ENCODE measurements around the gene CCNB1IP1. TPM values are rescaled to one million over a fixed set of nuclear protein-coding genes. Genes with fewer than 3 reads are reported as not detected.
"Not testable (repeated sequence)": the region's sequence is repeated elsewhere in the genome, so short reads cannot be mapped to it uniquely, and the experiment has no call there.

The CCNB1IP1 gene
- total RNA-seq, 1 experiment from 2014 or later = 51.8 TPM

DNA sequence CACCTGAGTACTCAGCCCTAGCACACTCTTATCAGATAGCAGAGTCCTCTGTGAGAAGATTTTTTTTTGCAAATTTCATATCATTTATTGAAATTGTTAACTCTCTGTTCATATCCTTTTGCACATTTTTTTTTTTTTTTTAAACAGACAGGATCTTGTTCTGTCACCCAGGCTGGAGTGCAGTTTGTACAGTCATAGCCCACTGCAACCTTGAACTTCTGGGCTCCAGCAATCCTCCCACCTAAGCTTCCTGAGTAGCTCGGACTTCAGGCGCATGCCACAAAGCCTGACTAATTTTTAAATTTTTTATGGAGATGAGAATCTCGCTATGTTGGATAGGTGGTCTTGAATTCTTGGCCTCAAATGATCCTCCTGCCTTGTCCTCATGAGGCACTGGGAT, 14.7 kb upstream of the CCNB1IP1 start:
- Histone ChIP-seq H3K27me3 (replicated peaks) (no peaks in the 10 kb centered on the region), H3K27ac (no peak overlapping the region), H3K4me3 (no peak overlapping the region), H3K4me1 (replicated peaks) (peaks cover 5% of the 10 kb centered on the region; the same call in 1 of the 2 replicates), H3K9me3 (replicated peaks) (no peaks in the 10 kb centered on the region), H3K36me3 (peaks cover 59% of the 10 kb centered on the region)
- no peak for DNase-seq (ENCODE audit: low read depth in 1 of 2, low spot score in 2 of 2)

DNA sequence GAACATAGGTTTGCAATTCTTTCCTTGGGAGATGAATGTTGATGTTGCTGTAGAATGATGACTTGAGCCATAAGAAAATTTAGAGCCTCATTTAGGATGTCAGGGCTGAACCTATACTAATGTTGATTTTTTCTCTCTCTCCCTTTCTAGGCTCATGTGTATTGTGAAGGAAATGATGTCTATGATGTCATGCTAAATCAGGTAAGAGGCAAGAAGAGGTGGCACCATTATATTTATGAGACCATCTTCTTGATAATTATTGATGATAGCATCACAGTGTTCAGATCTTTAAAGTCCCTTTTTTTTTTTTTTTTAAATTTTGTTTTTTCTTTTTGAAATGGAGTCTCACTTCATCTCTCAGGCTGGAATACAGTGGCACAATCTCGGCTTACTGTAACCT, 13.6 kb upstream of the CCNB1IP1 start:
- Histone ChIP-seq H3K9me3 (replicated peaks) (no peaks in the 10 kb centered on the region), H3K36me3 (peaks cover 49% of the 10 kb centered on the region), H3K27ac (no peak overlapping the region), H3K4me3 (no peak overlapping the region), H3K4me1 (replicated peaks) (peaks cover 5% of the 10 kb centered on the region; the same call in 1 of the 2 replicates), H3K27me3 (replicated peaks) (no peaks in the 10 kb centered on the region)
- DNase-seq (ENCODE audit: low read depth in 1 of 2, low spot score in 2 of 2) = no peak

DNA sequence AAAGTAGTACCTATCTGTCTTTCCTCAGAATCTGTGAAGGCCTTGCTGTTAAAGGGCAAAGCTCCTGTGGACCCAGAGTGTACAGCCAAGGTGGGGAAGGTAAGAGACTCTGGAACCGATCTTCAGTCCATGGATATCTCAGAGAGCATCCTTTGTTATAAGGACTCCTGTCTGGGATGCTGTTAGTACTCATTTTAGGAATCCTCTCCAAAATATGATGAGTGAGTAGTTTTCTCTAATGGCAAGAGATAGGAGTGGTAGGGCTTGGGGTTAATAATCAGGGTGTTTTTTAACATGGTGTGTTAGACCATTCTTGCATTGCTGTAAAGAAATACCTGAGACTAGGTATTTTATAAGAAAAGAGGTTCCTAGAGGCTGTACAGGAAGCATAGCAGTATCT, 12.3 kb upstream of the CCNB1IP1 start:
- Histone ChIP-seq H3K4me1 (replicated peaks) (no peaks in the 10 kb centered on the region), H3K9me3 (replicated peaks) (no peaks in the 10 kb centered on the region), H3K27ac (no peak overlapping the region), H3K27me3 (replicated peaks) (no peaks in the 10 kb centered on the region), H3K4me3 (no peak overlapping the region), H3K36me3 (peaks cover 37% of the 10 kb centered on the region)
- DNase-seq (ENCODE audit: low read depth in 1 of 2, low spot score in 2 of 2) = no peak

DNA sequence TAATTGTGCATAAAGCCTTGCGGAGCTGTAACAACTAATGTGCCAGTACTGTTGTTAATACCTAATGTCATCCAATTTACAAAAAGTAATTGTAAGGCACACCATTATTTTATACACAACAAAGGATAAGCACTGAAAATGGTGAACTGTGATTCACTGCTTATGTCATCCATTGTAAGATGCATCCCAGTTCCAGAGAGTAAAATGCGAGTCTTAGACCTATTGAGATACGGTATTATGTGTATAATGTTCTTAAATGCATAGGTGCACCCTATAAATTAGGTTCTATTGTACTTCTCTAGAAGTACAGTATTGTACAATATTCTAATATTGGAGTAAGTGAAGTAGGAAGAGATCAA, 10.8 kb upstream of the CCNB1IP1 start:
- Histone ChIP-seq H3K27me3 (replicated peaks) (no peaks in the 10 kb centered on the region), H3K4me3 (peak overlapping the region; percentile 53), H3K4me1 (replicated peaks) (no peaks in the 10 kb centered on the region), H3K27ac (peak overlapping the region; percentile 82), H3K36me3 (peaks cover 30% of the 10 kb centered on the region), H3K9me3 (replicated peaks) (no peaks in the 10 kb centered on the region)
- no peak for DNase-seq (ENCODE audit: low read depth in 1 of 2, low spot score in 2 of 2)

DNA sequence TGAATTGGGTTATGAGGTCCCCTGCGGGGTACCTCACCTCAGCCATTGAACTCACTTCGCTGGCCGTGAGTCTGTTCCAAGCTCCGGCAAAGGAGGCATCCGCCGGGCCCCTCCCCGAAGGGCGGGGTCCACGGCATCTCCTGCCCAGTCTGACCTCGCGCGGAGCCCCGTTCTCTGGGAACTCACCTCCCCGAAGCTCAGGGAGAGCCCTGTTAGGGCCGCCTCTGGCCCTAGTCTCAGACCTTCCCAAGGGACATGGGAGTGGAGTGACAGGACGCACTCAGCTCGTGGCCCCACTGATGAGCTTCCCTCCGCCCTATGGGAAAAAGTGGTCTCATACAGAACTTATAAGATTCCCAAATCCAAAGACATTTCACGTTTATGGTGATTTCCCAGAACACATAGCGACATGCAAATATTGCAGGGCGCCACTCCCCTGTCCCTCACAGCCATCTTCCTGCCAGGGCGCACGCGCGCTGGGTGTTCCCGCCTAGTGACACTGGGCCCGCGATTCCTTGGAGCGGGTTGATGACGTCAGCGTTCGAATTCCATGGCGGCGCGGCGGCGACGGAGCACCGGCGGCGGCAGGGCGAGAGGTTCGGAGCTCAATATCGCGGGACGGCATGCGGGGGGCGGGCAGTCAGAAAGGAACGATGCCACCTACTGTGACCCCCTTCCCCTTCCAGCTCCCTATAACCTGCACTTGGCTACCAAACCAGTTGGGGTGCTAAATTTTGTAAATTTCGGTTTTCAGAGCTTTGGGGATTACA, 10.2 kb upstream of the CCNB1IP1 start, which contains the start of gene PARP2:
TSS of gene PARP2 (plus strand) at position 544 of the 770 bp plus-strand sequence. CDS start at position 551, 7 bp downstream.
- Histone ChIP-seq H3K4me3 (peak within 1 kb of the TSS; percentile 53), H3K27ac (peak within 1 kb of the TSS; percentile 84), H3K27me3 (replicated peaks) (no peaks in the 10 kb centered on the region), H3K36me3 (peaks cover 25% of the 10 kb centered on the region), H3K4me1 (replicated peaks) (no peaks in the 10 kb centered on the region), H3K9me3 (replicated peaks) (no peaks in the 10 kb centered on the region)
- DNase-seq (ENCODE audit: low read depth in 1 of 2, low spot score in 2 of 2) = peak; percentile 99 to 100

DNA sequence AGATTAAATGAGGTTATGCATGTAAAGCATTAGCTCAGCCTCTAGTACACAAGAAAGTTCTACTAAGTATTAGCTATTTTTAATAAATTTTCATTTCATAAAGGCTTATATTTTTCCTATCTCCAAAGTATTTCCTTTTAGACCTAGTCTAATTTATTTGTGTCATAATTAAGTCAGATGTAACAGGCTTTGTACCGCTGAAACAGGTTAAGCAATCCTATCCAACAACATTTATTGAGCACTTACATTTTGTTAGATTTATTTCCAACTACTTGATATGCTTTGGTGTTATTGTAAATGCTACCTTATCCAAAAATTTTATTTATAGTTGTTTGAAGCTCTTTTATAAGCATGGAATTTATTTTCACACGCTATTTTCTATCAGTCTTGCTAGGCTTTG, 8.6 kb upstream of the CCNB1IP1 start:
- Histone ChIP-seq H3K9me3 (replicated peaks) (no peaks in the 10 kb centered on the region), H3K36me3 (peaks cover 17% of the 10 kb centered on the region), H3K27ac (peak overlapping the region; percentile 84), H3K27me3 (replicated peaks) (no peaks in the 10 kb centered on the region), H3K4me1 (replicated peaks) (no peaks in the 10 kb centered on the region), H3K4me3 (peak overlapping the region; percentile 47)
- DNase-seq (ENCODE audit: low read depth in 1 of 2, low spot score in 2 of 2) = no peak

DNA sequence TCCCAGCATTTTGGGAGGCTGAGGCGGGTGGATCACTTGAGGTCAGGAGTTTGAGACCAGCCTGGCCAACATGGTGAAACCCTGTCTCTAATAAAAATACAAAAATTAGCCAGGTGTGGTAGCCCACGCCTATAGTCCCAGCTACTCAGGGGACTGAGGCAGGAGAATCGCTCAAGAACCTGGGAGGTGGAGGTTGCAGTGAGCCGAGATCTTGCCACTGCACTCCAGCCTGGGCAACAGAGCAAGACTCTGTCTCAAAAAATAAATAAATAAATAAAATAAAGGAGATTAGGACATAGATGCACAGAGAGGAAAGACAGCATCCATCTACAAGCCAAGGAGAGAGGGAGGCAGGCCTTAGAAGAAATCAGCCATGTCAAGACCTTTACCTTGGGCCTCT, 8.0 kb upstream of the CCNB1IP1 start:
- H3K27me3 ChIP-seq (replicated peaks) = not testable (repeated sequence)

DNA sequence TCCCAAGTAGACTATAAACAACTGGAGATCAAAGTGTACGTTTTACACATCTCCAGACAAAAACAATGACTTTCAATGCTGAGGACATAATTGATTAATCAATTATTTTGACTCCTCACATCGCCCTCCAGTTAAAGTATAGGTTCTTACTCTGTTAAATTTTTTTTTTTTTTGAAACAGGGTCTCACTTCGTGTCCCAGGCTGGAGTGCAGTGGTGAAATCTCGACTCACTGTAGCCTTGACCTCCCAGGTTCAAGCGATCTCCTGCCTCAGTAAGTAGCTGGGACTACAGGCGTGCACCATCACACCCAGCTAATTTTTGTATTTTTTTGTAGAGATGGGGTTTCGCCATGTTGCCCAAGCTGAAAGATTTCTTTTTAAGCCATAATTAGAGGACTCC, 938 bp upstream of the CCNB1IP1 start:
- H3K9me3 ChIP-seq (replicated peaks) = no peaks in the 10 kb centered on the region
- H3K4me3 ChIP-seq = no peak overlapping the region
- H3K4me1 ChIP-seq (replicated peaks) = no peaks in the 10 kb centered on the region
- peaks cover 3% of the 10 kb centered on the region; the same call in 1 of the 2 replicates for H3K36me3 ChIP-seq
- no peak for DNase-seq (ENCODE audit: low read depth in 1 of 2, low spot score in 2 of 2)
- no peaks in the 10 kb centered on the region for H3K27me3 ChIP-seq (replicated peaks)
- no peak overlapping the region for H3K27ac ChIP-seq

More for the DNA sequence above, 8.0 kb upstream of the CCNB1IP1 start:
- not testable (repeated sequence) for H3K9me3 ChIP-seq (replicated peaks); H3K4me3 ChIP-seq; H3K4me1 ChIP-seq (replicated peaks); DNase-seq (ENCODE audit: low read depth in 1 of 2, low spot score in 2 of 2); H3K27ac ChIP-seq
- peaks cover 14% of the 10 kb centered on the region for H3K36me3 ChIP-seq

DNA sequence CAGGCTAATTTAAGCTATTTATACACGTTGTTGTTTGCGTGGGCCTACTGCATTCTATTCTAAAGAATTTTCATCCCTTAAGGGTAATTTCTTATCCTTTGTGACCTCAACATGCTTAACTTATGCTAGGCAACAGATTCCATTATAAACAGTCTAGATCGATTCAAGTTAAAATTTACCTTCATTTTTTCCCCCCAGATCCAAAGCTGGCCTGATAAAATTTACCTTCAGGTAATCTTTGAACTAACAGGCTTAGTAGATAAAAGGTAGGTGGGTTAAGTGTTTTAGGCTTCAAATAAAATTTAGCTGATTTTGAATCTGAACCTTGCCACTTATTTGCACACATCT, 389 bp upstream of the CCNB1IP1 start:
- Histone ChIP-seq H3K9me3 (replicated peaks) (no peaks in the 10 kb centered on the region), H3K36me3 (peaks cover 9% of the 10 kb centered on the region; the same call in 1 of the 2 replicates), H3K4me1 (replicated peaks) (no peaks in the 10 kb centered on the region), H3K27me3 (replicated peaks) (no peaks in the 10 kb centered on the region), H3K4me3 (peak overlapping the region; percentile 44), H3K27ac (peak overlapping the region; percentile 0; the same call in 1 of the 2 replicates)
- DNase-seq (ENCODE audit: low read depth in 1 of 2, low spot score in 2 of 2) = no peak

DNA sequence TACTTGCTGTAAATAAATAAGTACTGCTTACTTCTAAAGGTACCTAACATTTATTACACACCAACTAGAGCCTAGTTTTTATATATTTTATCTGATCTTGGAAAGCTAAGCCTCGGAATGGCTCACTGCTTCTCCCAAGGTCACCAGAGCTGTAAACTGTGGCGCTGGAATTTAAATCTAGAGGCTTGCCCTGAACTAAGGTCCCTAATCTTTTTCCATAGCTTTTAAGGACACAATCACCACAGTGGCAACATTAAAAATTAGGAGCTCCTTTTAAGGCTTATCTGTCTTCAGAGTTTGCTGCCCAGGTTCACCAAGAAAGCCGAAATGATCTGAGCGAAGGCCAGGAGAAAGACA, 670 bp downstream of the CCNB1IP1 start:
- peaks cover 17% of the 10 kb centered on the region; the same call in 1 of the 2 replicates for H3K36me3 ChIP-seq
- H3K27ac ChIP-seq = peak overlapping the region; percentile 64
- H3K9me3 ChIP-seq (replicated peaks) = no peaks in the 10 kb centered on the region
- no peaks in the 10 kb centered on the region for H3K27me3 ChIP-seq (replicated peaks)
- H3K4me1 ChIP-seq (replicated peaks) = no peaks in the 10 kb centered on the region; the same call in 1 of the 2 replicates
- no peak for DNase-seq (ENCODE audit: low read depth in 1 of 2, low spot score in 2 of 2)
- H3K4me3 ChIP-seq = peak overlapping the region; percentile 44

DNA sequence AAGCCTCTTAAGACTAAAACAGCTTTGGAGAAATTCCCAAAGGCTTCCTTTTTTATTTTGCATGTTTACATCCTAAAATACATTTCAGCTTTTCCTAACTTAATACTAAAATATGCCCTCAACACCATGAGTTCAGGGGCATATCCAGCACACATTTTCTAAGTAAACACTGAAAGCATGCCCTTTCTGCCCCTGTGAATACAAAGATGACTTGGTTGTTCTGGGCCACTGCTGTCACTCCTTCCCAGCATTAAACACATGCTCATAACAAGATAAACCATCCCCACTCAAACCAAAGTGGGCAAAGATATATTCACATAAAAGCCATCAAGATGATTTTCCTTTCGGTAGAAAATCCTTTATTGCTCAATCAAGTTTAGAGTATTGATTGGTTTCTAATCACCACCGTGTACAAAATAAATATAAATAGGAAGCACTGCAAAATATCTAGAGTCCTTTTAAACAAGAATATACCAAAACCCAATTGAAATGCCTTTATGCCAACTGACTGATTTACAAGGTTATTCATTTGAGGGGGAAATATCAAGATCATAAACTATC, 1.9 kb downstream of the CCNB1IP1 start:
- no peak for DNase-seq (ENCODE audit: low read depth in 1 of 2, low spot score in 2 of 2)
- H3K36me3 ChIP-seq = peaks cover 27% of the 10 kb centered on the region
- no peak overlapping the region for H3K4me3 ChIP-seq
- no peak overlapping the region for H3K27ac ChIP-seq
- no peaks in the 10 kb centered on the region; the same call in 1 of the 2 replicates for H3K4me1 ChIP-seq (replicated peaks)
- no peaks in the 10 kb centered on the region for H3K9me3 ChIP-seq (replicated peaks)
- no peaks in the 10 kb centered on the region for H3K27me3 ChIP-seq (replicated peaks)

DNA sequence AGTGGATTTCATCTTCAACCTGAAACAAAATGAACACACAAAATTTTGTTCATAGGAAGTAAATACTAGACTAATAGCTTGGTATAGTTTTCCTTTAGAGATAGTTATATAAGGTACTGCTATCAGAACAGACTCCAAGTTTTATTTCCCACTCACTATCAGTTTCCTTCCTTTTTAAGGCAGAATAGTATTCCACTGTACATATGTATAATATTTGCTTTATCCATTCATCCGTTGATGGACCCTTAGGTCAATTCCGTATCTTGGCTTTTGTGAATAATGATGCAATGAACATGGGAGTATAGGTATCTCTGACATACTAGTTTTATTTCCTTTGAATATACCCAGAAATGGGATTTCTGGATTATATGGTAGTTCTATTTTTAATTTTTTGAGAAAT, 3.7 kb downstream of the CCNB1IP1 start:
- Histone ChIP-seq H3K4me1 (replicated peaks) (no peaks in the 10 kb centered on the region; the same call in 1 of the 2 replicates), H3K27me3 (replicated peaks) (no peaks in the 10 kb centered on the region), H3K9me3 (replicated peaks) (no peaks in the 10 kb centered on the region), H3K4me3 (no peak overlapping the region), H3K36me3 (peaks cover 43% of the 10 kb centered on the region), H3K27ac (no peak overlapping the region)
- DNase-seq (ENCODE audit: low read depth in 1 of 2, low spot score in 2 of 2) = no peak

DNA sequence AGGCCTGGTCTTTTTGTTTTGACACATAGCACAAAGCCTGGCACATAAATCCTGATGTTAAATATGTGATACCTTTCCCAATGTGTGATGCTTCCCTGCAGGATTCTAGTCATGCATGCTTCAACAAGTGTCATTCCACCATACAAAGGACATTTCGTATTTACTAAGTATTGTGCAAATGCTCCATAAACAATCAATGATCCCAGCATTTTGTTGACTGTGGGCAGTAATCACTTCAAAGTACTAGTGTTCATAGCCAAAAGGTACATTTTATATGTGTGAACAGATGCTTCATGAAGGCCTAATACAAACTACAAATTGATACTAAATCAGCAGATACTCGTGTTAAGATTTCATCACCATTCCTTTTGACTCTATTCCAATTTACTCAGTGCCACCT, 4.4 kb downstream of the CCNB1IP1 start:
- H3K4me1 ChIP-seq (replicated peaks) = no peaks in the 10 kb centered on the region; the same call in 1 of the 2 replicates
- no peaks in the 10 kb centered on the region for H3K27me3 ChIP-seq (replicated peaks)
- H3K36me3 ChIP-seq = peaks cover 48% of the 10 kb centered on the region
- no peak for DNase-seq (ENCODE audit: low read depth in 1 of 2, low spot score in 2 of 2)
- no peaks in the 10 kb centered on the region for H3K9me3 ChIP-seq (replicated peaks)
- no peak overlapping the region for H3K27ac ChIP-seq
- H3K4me3 ChIP-seq = no peak overlapping the region
